Rectal smooth muscle tissue (tissue), 1 donor: Measurements from ENCODE around the gene BTBD7.

Experiments used
- H3K27ac ChIP-seq: one replicate; pipeline ENCODE4 v1.7.0; 2013; ENCODE audit warnings: low read depth, low read length, inconsistent platforms
- H3K27me3 ChIP-seq: one replicate; pipeline ENCODE4 v1.7.0; 2013; ENCODE audit warnings: low read length; ENCODE audit not compliant: control insufficient read depth, insufficient read depth
- H3K36me3 ChIP-seq: one replicate; pipeline ENCODE4 v1.7.0; 2013; ENCODE audit warnings: low read length; ENCODE audit not compliant: control insufficient read depth, insufficient read depth
- H3K4me1 ChIP-seq: one replicate; pipeline ENCODE4 v1.7.0; 2013; ENCODE audit warnings: low read length; ENCODE audit not compliant: control insufficient read depth, insufficient read depth
- H3K4me3 ChIP-seq: one replicate; pipeline ENCODE4 v1.7.0; 2013; ENCODE audit warnings: low read length
- H3K9ac ChIP-seq: one replicate; pipeline ENCODE4 v1.7.0; 2013; ENCODE audit warnings: low read length

Gene BTBD7

DNA sequence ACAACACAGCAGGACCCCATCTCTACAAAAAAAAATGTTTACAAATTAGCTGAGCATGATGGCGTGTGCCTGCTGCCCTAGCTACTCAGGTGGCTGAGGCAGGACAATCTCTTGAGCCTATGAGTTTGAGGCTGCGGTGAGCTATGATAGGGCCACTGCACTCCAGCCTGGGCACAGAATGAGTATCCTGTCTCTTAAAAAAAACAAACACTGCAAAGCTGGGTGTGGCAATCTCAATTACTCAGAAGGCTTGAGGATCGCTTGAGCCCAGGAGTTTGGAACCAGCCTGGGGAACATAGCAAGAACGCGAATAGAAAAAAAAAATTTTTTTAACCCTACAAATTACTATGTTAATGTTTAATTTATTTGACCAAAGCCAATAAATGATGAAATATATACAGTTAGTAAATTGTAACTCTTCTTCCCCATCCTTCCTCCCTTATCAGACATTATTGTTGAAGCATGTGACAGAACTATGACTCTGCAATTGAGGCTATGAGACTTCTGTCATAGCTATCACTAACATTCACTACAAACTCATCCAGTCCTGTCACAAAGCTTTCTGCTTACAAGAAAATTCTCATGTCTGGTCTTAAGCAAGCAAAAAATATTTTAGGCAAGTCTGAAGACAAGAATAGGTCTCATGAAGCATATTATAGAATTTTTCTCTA, 9.8 kb downstream of the BTBD7 start:
- no peak overlapping the region for H3K9ac ChIP-seq
- H3K27ac ChIP-seq = no peak overlapping the region
- no peaks in the 10 kb centered on the region for H3K4me1 ChIP-seq
- no peaks in the 10 kb centered on the region for H3K36me3 ChIP-seq
- H3K27me3 ChIP-seq = no peaks in the 10 kb centered on the region
- H3K4me3 ChIP-seq = no peak overlapping the region

DNA sequence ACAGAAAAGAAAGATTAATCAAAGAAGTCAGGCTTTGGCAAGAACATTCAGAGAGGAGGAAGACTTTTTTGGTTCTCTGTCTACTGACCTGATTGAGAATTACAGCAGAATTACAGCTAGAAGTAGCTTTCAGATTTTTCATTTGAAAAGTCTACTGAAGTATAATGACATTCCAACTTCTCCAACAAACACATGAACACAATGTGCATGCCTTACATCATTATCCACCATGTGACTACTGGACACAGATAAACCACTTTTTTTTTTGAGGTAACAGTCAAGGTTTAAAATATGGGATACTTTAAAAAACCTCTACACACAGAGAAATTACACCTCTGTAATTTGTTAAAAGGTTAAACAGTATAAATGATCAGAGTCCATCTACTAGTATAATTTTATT, 12.3 kb downstream of the BTBD7 start:
- no peaks in the 10 kb centered on the region for H3K4me1 ChIP-seq
- H3K27ac ChIP-seq = no peak overlapping the region
- no peak overlapping the region for H3K9ac ChIP-seq
- H3K36me3 ChIP-seq = no peaks in the 10 kb centered on the region
- no peaks in the 10 kb centered on the region for H3K27me3 ChIP-seq
- H3K4me3 ChIP-seq = no peak overlapping the region

DNA sequence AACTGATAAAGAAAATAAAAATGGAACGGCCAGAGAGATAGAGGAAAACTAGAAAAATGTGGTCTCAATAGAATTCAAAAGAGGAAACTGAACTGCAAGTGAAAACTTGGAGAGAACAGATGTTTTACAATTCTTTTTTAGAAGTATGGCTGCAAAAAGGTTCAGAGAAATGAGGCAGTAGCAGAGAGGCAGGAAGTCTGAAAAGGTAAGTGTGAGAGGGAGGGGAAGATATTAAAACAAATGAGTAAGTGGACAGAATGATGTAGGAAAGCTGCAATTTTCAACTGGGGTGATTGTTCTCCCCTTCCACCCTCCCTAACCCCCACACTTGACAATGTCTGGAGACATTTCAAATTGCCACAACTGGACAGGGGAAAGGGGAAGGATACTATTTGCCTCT, 12.9 kb downstream of the BTBD7 start:
- Histone ChIP-seq H3K9ac (no peak overlapping the region), H3K4me3 (no peak overlapping the region), H3K4me1 (no peaks in the 10 kb centered on the region), H3K27ac (no peak overlapping the region), H3K36me3 (no peaks in the 10 kb centered on the region), H3K27me3 (no peaks in the 10 kb centered on the region)

DNA sequence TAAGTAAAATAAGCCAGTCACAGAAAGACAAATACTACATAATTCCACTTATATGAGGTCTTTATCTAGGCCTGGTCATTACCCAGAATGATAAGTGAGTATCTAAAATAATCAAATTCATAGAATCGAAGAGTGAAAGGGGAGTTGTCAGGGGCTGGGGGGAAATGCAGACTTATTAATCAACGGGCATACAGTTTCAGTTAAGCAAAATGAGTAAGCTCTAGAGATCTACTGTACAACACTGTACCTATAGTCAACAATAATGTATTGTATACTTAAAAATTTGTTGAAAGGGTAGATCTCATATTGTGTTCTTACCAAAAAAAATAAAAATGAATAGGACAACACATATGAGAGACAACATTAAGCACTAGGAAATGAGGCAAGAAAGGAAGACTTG, 13.3 kb downstream of the BTBD7 start:
- Histone ChIP-seq H3K27me3 (no peaks in the 10 kb centered on the region), H3K9ac (no peak overlapping the region), H3K4me1 (no peaks in the 10 kb centered on the region), H3K27ac (no peak overlapping the region), H3K36me3 (no peaks in the 10 kb centered on the region), H3K4me3 (no peak overlapping the region)

DNA sequence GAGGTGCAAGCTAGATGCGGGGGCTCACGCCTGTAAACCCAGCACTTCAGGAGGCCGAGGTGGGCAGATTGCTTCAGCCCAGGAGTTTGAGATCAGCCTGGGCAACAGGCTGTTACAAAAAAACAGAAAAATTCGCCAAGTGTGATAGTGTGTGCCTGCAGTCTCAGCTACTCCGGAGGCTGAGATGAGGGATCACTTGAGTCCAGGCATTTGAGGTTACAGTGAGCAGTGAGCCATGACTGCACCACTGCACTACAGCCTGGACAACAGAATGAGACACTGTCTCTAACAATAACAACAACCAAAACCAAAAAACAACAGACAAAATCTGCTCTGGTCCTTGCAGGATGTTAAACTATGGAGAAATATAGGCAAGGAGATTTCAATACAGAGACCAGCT, 13.9 kb downstream of the BTBD7 start:
- H3K4me3 ChIP-seq = no peak overlapping the region
- H3K4me1 ChIP-seq = no peaks in the 10 kb centered on the region
- H3K36me3 ChIP-seq = no peaks in the 10 kb centered on the region
- no peaks in the 10 kb centered on the region for H3K27me3 ChIP-seq
- no peak overlapping the region for H3K27ac ChIP-seq
- no peak overlapping the region for H3K9ac ChIP-seq

DNA sequence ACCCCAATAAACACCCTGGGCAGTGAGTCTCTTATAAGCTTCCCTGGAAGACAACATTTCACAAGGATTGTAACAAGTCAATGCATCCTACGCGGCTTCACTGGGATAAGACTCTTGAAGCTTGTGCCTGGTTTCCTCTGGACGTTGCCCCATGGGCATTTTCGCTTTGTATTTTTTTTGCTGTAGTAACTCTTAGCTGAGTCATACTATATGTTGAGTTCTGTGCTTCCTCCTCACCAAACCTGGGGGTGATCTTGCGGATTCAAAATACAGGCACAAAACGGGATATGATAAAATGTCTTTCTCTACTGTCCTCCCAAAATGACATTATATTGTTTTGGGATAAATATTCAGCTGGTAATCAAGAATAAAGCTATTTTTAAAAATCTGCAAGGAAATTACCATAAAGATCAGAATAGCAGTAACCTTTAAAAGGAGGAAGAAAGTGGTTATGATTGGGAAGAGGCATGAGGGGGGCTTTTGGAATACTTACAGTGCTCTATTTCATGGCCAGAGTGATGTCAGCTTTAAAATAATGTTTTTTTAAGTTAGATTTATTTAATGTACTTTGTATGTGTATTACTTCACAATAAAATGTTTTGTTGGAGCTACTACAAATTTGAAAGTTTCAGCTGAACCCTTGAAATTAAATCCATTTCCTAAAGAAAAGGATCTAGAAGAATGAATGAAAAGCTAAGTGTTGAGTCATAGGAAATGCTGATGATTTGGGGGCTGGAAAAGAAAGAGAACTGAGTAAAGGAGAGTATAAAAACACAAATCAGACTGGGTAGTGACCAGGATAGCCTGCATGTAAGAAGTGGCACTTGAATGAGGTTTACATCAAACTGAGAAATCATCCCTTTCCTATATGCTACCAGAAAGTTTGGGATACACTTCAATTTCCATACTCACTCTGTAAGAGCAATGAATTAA, 14.7 kb downstream of the BTBD7 start:
- Histone ChIP-seq H3K4me1 (no peaks in the 10 kb centered on the region), H3K4me3 (no peak overlapping the region)

DNA sequence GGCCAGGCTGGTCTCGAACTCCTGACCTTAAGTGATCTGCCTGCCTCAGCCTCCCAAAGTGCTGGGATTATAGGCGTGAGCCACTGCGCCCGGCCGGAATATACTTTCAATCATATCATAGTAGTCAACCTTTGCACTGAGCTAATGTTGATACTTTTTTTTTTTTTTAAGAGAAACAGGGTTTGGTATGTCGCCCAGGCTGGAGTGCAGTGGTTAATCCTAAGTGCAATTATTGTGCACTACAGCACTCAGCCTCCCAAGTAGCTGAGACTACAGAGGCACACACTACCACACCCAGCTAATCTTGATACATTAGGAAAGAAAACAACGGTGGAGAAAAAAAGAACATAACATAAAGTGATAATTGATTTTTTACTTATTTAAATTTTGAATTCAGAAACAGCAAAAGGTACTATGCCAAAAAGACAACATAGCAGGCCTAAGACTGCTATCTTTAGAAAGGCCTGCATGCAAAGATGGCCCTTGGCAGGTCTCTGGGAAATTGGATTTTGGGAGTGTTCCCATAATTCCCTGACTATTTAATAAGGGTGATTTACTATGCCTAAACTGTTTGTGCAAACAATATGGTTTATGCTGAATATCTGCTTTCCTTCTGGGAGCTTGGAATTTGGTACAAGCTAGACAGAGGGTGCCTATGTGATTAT, 15.5 kb downstream of the BTBD7 start:
- Histone ChIP-seq H3K27me3 (no peaks in the 10 kb centered on the region), H3K4me3 (no peak overlapping the region), H3K36me3 (no peaks in the 10 kb centered on the region), H3K4me1 (no peaks in the 10 kb centered on the region), H3K27ac (no peak overlapping the region), H3K9ac (no peak overlapping the region)

More for the DNA sequence above, 14.7 kb downstream of the BTBD7 start:
- H3K27me3 ChIP-seq = no peaks in the 10 kb centered on the region
- no peaks in the 10 kb centered on the region for H3K36me3 ChIP-seq
- no peak overlapping the region for H3K9ac ChIP-seq
- H3K27ac ChIP-seq = no peak overlapping the region

DNA sequence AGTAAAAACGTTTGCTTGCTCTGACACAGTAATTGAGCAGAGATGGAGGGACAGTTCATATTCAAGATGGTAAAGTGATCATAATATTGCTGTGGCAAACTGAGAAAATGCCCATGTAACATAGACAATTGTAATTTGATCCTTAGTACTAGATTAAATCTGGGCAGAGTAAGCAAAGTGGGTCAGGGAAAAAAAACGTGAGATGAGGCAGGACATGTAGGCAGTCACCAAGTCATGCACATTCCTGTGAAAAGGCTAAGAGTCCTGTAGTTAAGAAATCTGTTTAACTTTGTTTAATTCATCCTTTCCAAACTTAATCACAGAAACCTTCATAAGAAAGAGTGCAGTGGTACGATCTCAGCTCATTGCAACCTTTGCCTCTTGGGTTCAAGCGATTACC, 16.1 kb downstream of the BTBD7 start:
- no peak overlapping the region for H3K27ac ChIP-seq
- H3K36me3 ChIP-seq = no peaks in the 10 kb centered on the region
- H3K4me1 ChIP-seq = no peaks in the 10 kb centered on the region

DNA sequence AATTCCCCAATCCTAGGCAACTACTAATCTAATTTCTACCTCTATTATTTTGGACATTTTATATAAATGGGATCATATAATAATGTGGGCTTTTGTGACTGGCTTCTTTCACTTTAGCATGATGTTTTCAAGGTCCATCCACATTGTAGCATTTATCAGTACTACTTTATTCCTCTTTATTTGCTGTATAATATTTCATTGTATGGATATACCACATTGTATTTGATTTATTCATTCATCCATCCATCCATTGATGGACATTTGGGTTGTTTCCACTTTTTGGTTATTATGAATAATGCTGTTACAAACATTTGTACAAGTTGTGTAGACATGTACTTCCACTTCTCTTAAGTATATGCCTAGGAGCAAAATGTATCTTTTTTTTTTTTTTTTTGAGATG, 17.3 kb downstream of the BTBD7 start:
- H3K36me3 ChIP-seq = no peaks in the 10 kb centered on the region
- no peak overlapping the region for H3K9ac ChIP-seq
- no peak overlapping the region for H3K27ac ChIP-seq
- H3K4me1 ChIP-seq = no peaks in the 10 kb centered on the region
- no peak overlapping the region for H3K4me3 ChIP-seq
- no peaks in the 10 kb centered on the region for H3K27me3 ChIP-seq

More for the DNA sequence above, 16.1 kb downstream of the BTBD7 start:
- no peak overlapping the region for H3K4me3 ChIP-seq
- H3K9ac ChIP-seq = no peak overlapping the region
- no peaks in the 10 kb centered on the region for H3K27me3 ChIP-seq

DNA sequence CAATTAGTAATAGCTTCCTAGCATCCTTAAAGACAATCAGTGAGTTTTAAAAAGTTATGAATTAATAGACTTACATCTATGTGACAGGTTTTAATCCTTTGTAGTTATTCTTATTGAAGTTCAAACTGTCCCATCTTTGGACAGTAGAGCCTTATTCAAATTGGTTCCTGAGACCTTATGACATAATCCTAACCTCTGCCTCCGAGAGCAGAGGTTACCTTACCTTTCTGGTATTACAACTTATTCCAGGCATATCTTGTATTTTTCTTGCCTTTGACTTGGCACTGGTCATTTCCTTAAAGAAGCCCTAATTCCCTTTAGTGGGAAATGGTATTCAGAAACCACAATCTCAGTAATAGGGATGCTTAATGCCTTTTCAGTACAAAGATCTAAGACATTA, 21.8 kb downstream of the BTBD7 start:
- H3K9ac ChIP-seq = no peak overlapping the region
- H3K4me1 ChIP-seq = peaks cover 2% of the 10 kb centered on the region
- no peaks in the 10 kb centered on the region for H3K36me3 ChIP-seq
- no peak overlapping the region for H3K27ac ChIP-seq
- H3K4me3 ChIP-seq = no peak overlapping the region
- no peaks in the 10 kb centered on the region for H3K27me3 ChIP-seq

DNA sequence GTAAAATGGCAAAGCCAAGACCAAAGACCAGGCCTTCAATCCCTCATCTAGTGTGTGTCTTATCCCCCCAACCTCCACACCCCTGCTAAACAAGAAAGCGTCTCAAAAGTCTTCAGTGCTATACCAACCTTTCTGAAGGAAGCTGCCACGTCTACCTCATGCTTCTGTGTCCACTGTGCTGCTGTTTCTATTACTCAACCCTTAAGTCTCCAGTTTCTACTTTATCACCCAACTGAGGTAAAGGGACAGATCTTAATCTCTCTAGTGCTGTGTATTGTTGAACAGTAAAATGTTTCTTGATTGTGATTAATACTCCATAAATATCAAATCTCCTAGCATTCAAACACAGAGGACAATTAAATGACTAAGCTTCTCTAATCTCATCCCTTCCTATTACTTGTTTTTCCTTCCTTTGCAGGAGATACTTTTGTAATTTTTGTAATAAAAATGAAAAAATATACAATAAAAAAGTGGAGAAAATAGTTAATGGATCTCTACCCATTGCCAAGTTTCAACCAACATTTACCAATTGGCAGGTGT, 23.3 kb downstream of the BTBD7 start:
- no peak overlapping the region for H3K27ac ChIP-seq
- no peak overlapping the region for H3K9ac ChIP-seq
- no peak overlapping the region for H3K4me3 ChIP-seq
- peaks cover 2% of the 10 kb centered on the region for H3K4me1 ChIP-seq
- H3K27me3 ChIP-seq = no peaks in the 10 kb centered on the region
- no peaks in the 10 kb centered on the region for H3K36me3 ChIP-seq

DNA sequence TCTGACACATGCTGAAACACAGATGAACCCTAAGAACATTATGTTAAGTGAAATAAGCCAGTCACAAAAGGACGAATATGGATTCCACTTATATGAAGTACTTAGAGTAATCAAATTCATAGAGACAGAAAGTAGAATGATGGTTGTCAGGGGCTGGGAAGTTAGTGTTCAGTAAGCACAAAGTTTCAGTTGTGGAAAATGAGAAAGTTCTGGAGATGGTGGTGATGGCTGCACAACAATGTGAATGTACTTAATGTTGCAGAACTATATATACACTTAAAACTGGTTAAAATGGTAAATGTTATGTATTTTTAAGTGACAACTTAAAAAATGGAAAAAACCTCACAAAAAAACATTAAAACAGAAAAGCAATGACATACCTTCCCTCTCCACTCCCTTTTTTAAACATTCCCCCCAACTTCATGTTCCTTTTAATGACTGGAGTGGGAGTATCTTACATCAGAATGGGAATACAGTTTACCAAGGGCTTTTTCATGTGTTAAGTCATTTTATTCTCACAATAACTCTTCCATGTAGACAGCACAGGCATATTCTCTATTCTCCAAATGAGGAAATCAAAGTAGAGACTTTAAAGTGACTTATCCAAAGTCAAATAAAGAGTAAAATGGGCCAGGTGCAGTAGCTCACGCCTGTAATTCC, 24.0 kb downstream of the BTBD7 start:
- Histone ChIP-seq H3K27ac (no peak overlapping the region), H3K4me3 (no peak overlapping the region), H3K9ac (no peak overlapping the region), H3K36me3 (no peaks in the 10 kb centered on the region), H3K27me3 (no peaks in the 10 kb centered on the region), H3K4me1 (peaks cover 2% of the 10 kb centered on the region)
